Measurements from ENCODE around the gene CD3G. TPM values are rescaled to one million over a fixed set of nuclear protein-coding genes. Genes with fewer than 3 reads are reported as not detected.
"Not testable (repeated sequence)": the region's sequence is repeated elsewhere in the genome, so short reads cannot be mapped to it uniquely, and the experiment has no call there.

CD3G gene
- total and polyA plus RNA-seq, 9 of the 15 experiments (the other 6 are each of a cell fraction or from before 2014, with no cell fraction given), result 0.30 to 1.7 (median 0.47) TPM

- TF ChIP-seq NCOA1 (IDR thresholded peaks at IDR 0.05; ENCODE audit: low read depth) (no peak), CHD1 (IDR thresholded peaks at IDR 0.05; ENCODE audit: low read length) (peak; percentile 77), RBBP5 (IDR thresholded peaks at IDR 0.05; ENCODE audit: borderline replicate concordance, insufficient read depth, low read length, poor library complexity, severe bottlenecking) (peak; percentile 19), SRSF1 (IDR thresholded peaks at IDR 0.05; ENCODE audit: low read depth, low read length) (no peak), NR4A1 (CRISPR knock-in tag; IDR thresholded peaks at IDR 0.05) (no peak), NR4A1 (tag; IDR thresholded peaks at IDR 0.05) (no peak)
- TF ChIP-seq, protein P1, sequence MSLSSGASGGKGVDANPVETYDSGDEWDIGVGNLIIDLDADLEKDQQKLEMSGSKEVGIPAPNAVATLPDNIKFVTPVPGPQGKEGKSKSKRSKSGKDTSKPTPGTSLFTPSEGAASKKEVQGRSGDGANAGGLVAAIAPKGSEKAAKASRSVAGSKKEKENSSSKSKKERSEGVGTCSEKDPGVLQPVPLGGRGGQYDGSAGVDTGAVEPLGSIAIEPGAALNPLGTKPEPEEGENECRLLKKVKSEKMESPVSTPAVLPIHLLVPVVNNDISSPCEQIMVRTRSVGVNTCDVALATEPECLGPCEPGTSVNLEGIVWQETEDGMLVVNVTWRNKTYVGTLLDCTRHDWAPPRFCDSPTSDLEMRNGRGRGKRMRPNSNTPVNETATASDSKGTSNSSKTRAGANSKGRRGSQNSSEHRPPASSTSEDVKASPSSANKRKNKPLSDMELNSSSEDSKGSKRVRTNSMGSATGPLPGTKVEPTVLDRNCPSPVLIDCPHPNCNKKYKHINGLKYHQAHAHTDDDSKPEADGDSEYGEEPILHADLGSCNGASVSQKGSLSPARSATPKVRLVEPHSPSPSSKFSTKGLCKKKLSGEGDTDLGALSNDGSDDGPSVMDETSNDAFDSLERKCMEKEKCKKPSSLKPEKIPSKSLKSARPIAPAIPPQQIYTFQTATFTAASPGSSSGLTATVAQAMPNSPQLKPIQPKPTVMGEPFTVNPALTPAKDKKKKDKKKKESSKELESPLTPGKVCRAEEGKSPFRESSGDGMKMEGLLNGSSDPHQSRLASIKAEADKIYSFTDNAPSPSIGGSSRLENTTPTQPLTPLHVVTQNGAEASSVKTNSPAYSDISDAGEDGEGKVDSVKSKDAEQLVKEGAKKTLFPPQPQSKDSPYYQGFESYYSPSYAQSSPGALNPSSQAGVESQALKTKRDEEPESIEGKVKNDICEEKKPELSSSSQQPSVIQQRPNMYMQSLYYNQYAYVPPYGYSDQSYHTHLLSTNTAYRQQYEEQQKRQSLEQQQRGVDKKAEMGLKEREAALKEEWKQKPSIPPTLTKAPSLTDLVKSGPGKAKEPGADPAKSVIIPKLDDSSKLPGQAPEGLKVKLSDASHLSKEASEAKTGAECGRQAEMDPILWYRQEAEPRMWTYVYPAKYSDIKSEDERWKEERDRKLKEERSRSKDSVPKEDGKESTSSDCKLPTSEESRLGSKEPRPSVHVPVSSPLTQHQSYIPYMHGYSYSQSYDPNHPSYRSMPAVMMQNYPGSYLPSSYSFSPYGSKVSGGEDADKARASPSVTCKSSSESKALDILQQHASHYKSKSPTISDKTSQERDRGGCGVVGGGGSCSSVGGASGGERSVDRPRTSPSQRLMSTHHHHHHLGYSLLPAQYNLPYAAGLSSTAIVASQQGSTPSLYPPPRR (CRISPR knock-in tag; IDR thresholded peaks at IDR 0.05; ENCODE audit: borderline replicate concordance), result no peak
These were observed 57.9 kb downstream of the CD3G start (continued) for GRCh38 chr11:118401880-118402590.

DNA sequence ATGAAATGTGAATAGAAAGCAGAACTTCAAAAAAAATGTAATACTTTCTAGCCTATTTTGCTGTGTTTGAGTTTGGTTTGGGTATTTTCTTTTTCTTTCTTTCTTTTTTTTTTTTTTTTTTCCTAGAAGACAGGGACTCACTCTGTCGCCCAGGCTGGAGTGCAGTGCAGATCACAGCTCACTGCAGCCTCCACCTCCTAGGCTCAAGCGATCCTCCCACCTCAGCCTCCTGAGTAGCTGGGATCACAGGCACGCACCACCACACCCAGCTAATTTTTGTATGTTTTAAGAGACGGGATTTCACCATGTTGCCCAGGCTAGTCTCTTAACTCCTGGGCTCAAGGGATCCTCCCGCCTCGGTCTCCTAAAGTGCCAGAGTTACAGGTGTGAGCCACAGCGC lies 58.5 kb downstream of the CD3G start:
- intact Hi-C loops (cut with micrococcal nuclease), result loop anchor here (10.0 kb wide), 1 partner anchor 162 kb away; the partner anchor contains the start of gene IFT46
- peak overlapping the region; percentile 96 for H3K4me2 ChIP-seq (ENCODE audit: insufficient read depth, low read length)
- H2AFZ ChIP-seq (ENCODE audit: low read depth, low read length); H3K27me3 ChIP-seq (ENCODE audit: control insufficient read depth in 2 of 2, insufficient read depth in 2 of 2, low read length in 2 of 2); in situ Hi-C loops (cut with MboI); H3K9me1 ChIP-seq (ENCODE audit: control insufficient read depth, insufficient read depth, low read length); DNase-seq (ENCODE audit: extremely low read depth in 1 of 4, low spot score in 3 of 4); CTCF ChIA-PET (ENCODE audit: low intra/inter-chr PET ratio); H3K9me3 ChIP-seq (replicated peaks; ENCODE audit: control insufficient read depth, insufficient read depth, low read depth, low read length); ATAC-seq; FAIRE-seq; BruUV-seq (replicated peaks): not testable (repeated sequence)
- 46% methylated on average over 7 of the region's 7 CpGs for WGBS (ENCODE audit: insufficient coverage, low coverage, missing lambda C conversion rate)
- peaks cover 15 to 17% of the 10 kb centered on the region in 2 experiments; a peak in 4 of 5 replicates for H3K4me1 ChIP-seq (replicated peaks in 1 of 2; ENCODE audit: control insufficient read depth in 2 of 2, insufficient read depth in 2 of 2, low read length in 2 of 2)
- H3K27ac ChIP-seq (ENCODE audit: extremely low read depth, low read depth, low read length), result peak overlapping the region; percentile 96; the same call in 2 of the 3 replicates
- H3K36me3 ChIP-seq (ENCODE audit: control insufficient read depth, insufficient read depth, low read length), result peaks cover 53% of the 10 kb centered on the region
- peak overlapping the region; percentile 95 for H3K4me3 ChIP-seq
- peaks cover 74% of the 10 kb centered on the region for H3K79me2 ChIP-seq (ENCODE audit: control insufficient read depth, insufficient read depth, low read length)
- POLR2A ChIA-PET, result interaction anchor here (0.6 to 1.6 kb wide), 6 partner anchors 8 to 33 kb away, joined by 3 to 6 read pairs (median 4); partner anchors contain the start of gene KMT2A
- peaks cover 11% of the 10 kb centered on the region; the same call in 1 of the 2 replicates for H4K20me1 ChIP-seq (replicated peaks; ENCODE audit: control insufficient read depth, insufficient read depth, low read length)
- peak overlapping the region; percentile 85 to 91 for H3K9ac ChIP-seq (ENCODE audit: insufficient read depth in 1 of 2, low read depth in 2 of 2, low read length in 2 of 2)
